ENCODE measurements around the gene ARHGEF7. TPM values are rescaled to one million over a fixed set of nuclear protein-coding genes. Genes with fewer than 3 reads are reported as not detected.
A peak's percentile ranks its signal among the peaks of the same experiment; 100 is the strongest.

The ARHGEF7 gene
- total RNA-seq, 2 donors from 2014 or later, result 61.7 to 76.0 TPM

DNA sequence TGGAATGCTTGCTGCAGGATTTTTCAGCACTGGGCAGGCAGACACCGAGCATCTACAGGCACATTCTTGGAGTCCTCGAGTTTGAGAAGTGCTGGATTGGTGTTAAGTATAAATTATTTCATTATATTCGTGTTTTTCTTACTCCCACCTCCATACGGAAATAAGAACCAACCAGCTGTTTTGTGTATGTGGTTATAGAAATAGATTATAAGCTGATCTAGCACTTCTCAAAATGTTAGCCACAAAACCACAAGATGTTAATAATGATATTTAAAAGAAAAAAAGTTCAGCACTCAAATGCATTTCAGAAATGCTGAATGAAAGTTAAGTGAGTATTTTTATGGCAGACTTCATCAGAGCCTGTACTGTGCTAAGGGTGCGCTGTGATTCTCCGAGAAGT is 181.3 kb downstream of the ARHGEF7 start:
- intact Hi-C loops (cut with DNase I), result no loop called here
- no peak for DNase-seq (ENCODE audit: low spot score)

GRCh38 chr13:111298214-111298975 is 183.3 kb downstream of the ARHGEF7 start:
- intact Hi-C loops (cut with DNase I), result no loop called here
- no peak for DNase-seq (ENCODE audit: low spot score)

DNA sequence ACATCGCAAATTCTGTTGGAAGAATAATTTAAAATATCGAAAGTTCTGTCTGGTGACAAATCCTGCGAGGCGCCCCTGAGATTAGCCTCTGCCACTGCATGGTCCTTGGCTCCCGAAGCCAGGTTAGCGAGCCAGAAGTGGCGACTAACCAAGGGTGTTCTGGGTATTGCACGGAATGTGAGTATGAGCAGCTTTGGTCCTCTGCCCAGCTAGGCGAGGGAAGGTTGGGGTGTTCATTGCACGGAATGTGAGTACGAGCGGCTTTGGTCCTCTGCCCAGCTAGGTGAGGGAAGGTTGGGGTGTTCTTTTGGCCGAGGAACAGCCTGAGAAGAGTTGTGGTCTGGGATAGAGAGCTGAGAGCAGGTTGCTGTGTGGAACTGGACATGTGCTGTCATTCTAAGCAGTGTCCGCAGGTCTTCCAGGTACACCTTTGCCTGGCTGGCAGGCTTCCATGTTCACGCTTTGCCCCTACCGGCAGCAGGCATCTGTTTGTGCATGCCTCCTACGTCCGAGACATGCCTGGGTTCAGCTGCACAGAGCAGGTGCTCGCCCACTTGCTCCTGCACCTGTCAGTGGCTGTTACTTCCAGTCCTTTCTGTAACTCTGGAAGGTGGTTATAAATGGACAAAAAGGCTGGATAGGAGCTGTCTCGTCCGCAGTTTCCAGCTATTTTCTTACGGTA is 187.1 kb downstream of the ARHGEF7 start:
- DNase-seq (ENCODE audit: low spot score), result no peak
- intact Hi-C loops (cut with DNase I), result no loop called here

DNA sequence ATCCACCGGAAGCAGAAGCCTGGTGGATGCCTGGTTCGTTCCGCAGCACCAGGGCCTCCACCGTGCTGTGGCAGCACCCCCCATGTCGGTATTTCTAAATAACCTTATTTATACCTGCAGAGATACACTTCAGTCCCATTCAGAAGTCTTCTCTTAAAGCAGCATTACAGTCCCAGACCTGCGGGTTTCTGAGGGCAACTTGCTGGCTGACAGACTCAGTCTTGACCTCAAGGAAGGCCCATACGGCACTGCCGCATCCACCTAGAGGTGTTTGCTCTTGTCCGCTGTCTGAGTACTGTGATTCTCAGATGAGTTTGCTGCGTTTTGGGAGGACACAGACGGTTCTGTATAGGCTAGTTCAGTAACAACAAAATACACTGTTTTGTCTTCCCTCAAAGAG is 188.4 kb downstream of the ARHGEF7 start:
- DNase-seq (ENCODE audit: low spot score), result peak; percentile 41
- intact Hi-C loops (cut with DNase I), result no loop called here

- intact Hi-C loops (cut with DNase I), result no loop called here
- DNase-seq (ENCODE audit: low spot score), result peak; percentile 38
Observed at GRCh38 chr13:111304041-111304544, 189.0 kb downstream of the ARHGEF7 start.

DNA sequence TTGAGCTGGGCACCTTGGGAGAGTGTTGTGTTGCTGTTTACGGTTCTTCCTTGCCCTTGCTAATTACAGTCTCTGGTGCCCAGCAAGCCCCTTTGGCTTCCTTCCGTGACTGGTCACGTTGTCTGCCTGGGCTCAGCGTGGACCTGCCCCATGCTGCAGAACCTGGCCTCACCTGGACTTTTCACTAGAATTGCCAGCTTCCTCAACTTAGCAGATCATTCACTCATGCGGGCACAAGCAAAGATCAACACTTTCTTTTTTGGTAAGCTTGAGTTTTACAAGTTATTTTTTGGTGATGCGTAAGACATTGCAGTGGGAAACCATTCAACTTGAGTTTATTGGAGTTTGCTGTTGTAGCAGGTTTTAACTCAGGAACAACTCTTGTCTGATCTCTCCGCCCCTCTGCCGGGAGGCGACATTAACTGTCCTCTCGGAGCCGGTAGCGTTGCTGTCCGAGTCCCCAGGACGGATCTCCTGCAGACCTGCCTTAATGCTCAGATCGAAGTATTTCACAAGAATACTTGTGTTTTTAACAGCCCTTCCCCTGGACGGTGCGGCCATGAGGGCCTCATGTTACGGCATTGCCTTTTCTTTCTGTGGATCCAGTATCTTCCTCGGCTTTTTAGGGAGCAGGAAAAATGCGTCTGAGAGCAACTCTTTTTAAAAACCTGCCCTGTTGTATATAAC is 189.6 kb downstream of the ARHGEF7 start:
- intact Hi-C loops (cut with DNase I), result no loop called here
- DNase-seq (ENCODE audit: low spot score), result peak; percentile 51

GRCh38 chr13:111312944-111313590 is 198.0 kb downstream of the ARHGEF7 start:
- peak; percentile 66 for DNase-seq (ENCODE audit: low spot score)
- intact Hi-C loops (cut with DNase I), result no loop called here

GRCh38 chr13:111313911-111314425 is 198.9 kb downstream of the ARHGEF7 start:
- peak; percentile 60 for DNase-seq (ENCODE audit: low spot score)
- intact Hi-C loops (cut with DNase I), result no loop called here

DNA sequence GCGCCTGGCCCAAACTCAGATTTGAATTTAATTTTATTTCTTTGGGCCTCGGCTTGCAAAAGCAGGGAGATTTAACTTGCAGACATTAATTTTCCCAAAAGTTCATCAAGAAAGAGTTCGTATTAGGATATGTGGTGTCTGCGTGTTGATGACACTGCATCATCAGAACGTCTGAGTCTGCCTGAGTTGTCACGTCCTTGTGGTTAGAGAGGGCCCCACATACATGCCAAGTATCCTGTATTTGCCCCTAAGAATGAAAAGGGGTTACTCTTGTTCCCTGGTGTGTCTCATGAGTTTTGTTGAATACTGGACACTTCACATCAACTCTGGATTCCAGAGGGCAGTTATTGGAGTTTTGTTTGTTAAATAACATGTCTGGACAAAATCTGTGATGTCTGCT is 199.7 kb downstream of the ARHGEF7 start:
- intact Hi-C loops (cut with DNase I), result no loop called here
- DNase-seq (ENCODE audit: low spot score), result no peak

GRCh38 chr13:111315347-111315995 is 200.4 kb downstream of the ARHGEF7 start:
- intact Hi-C loops (cut with DNase I), result no loop called here

GRCh38 chr13:111316161-111316730 is 201.1 kb downstream of the ARHGEF7 start:
- peak; percentile 42 for DNase-seq (ENCODE audit: low spot score)
- intact Hi-C loops (cut with DNase I), result no loop called here

More at GRCh38 chr13:111315347-111315995, 200.4 kb downstream of the ARHGEF7 start:
- peak; percentile 80 for DNase-seq (ENCODE audit: low spot score)

DNA sequence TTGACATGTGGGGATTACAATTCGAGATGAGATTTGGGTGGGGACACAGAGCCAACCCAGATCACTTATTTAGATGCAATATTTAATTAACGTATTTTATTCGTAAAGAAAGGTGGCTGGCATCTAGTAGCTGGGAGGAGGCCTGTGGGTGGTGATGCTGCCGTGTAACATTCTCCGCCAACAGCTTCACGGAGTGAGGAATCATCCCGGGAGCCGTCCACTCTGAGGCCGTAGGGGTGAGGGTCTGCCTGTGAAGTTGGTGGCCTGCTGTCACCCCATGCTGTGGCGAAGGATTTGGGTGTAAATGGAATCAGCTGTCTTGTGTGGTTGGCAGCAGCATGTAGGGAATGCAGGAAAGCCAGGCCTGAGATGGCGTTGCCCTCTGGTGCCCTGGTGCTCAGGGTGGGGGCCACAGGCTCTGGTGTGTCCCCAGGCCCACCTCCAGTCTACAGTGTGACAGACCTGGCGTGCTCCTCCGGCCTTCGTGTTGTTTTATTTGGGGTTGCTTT is 202.0 kb downstream of the ARHGEF7 start:
- DNase-seq (ENCODE audit: low spot score), result no peak
- intact Hi-C loops (cut with DNase I), result no loop called here

DNA sequence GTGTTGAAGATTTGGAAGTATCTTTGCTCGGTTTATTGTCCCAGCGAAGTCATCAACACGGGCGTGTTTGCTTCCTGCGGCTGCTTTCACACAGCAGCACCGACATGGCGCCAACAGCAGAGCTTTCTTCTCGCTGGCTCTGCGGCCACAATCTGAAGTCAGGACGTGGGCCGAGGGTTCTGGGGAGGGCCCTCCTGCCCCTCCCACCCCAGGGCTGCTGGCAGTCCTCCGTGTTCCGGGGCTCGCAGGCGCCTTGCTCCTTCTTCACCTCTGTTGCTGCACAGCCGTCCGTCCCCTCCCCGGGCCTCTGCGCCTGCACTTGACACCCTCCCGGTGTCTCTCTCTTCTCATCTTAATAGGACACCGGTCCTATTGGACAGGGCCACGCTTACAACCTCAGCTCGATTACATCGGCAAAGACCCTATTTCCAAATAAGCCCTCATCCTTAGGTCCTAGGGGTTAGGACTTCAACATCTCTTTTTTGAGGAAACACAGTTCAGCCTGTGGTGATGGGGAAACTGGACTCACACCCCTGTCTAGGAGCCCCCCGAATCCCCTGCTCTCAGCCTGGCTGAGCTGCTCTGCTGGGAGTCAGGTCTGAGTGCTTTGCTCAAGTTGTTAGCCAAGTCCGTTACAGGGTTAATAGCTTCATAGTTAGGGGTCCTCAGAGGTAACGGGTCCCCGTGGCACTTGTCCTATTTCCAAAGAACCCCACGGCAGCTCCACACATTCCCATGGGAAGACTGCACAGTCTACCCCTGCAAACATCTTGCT is 202.6 kb downstream of the ARHGEF7 start:
- peak; percentile 76 for DNase-seq (ENCODE audit: low spot score)
- intact Hi-C loops (cut with DNase I), result no loop called here

- DNase-seq (ENCODE audit: low spot score), result peak; percentile 53
- intact Hi-C loops (cut with DNase I), result no loop called here
Observed at GRCh38 chr13:111318386-111318785, 203.3 kb downstream of the ARHGEF7 start.

DNA sequence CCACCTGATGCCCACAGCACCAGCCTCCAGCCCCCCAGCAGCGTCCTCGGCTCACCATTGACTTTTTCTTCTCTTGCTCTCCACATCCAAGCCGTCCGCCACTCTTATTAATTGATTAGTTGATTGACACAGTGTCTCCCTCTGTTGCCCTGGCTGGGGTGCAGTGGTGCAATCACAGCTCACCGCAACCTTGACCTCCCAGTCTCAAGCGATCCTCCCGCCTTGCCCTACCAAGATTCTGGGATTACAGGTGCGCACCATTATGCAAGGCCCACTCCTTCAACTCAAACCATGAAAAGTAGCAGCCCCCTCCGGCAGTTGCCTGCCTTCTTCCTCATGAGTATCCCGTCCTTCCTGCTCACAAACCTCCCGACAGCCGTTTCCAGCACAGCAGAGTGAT is 204.4 kb downstream of the ARHGEF7 start:
- DNase-seq (ENCODE audit: low spot score), result peak; percentile 30
- intact Hi-C loops (cut with DNase I), result no loop called here

DNA sequence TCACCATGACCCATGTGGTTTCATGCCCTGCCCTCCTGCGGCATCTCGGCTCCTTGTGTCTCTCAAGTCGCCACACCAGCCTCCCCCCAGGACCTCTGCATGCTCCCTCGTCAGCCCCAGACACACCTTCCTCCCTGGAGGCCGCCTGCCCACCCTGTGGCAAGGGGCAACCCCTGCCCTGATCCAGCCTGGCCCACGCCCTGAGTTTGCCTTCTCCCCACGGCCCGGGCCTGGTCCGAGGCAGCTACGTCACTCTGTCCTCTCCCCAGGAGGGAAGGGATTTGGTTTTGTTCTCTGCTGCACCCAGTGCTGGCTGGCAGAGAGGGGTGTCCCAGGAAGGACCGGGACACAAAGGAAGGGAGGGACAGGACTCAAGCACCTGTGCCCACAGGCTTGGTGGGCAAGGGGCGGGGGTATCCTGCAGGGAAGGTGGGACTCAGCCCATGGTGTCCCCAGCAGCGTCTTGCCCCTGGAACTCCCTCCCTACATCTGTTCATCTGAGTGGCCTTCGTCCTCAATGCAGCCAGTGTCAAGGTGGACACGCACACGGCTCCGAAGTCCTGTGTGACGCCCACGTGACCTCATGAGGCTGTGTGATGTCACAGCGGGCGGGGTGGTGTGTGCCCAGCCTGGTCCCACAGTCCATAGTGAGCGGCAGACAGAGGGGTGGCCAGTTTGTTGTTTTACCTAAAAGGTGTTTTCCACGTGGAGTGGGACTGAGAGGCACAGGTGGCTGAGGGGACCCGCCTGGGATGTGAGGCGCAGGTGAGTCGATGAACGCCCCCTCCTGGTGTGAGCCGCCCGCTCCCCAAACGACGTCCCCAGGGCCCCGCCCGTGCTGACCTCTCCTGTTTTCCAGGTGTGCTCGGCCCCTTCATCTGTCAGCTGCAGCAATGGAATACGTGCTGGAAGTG is 205.1 kb downstream of the ARHGEF7 start, which contains the start of gene TEX29:
TEX29 (plus strand) TSS at position 645 of the 914 bp plus-strand sequence; CDS start at position 894, 249 bp downstream.
- intact Hi-C loops (cut with DNase I), result no loop called here
- DNase-seq (ENCODE audit: low spot score), result peak; percentile 44

All from posterior vena cava (tissue), 2 donors.